Loucy (cell line): Measurements from ENCODE around the gene SLC22A23.

Source experiments
- H2AFZ ChIP-seq: fragments of 200-600 bp; sonication (generic); 2 replicates; pipeline ENCODE4 v1.6.0; 2016; ENCODE audit warnings: antibody characterized with exemption, mild to moderate bottlenecking, low read length, moderate library complexity
- H3F3A ChIP-seq: fragments of 200-600 bp; 2 replicates; pipeline ENCODE4 v1.6.0; 2016; ENCODE audit warnings: antibody characterized with exemption, low read depth, mild to moderate bottlenecking
- H3K27me3 ChIP-seq: fragments of 200-600 bp; sonication (generic); 2 replicates; pipeline ENCODE4 v1.6.1; 2014; ENCODE audit warnings: low read length, mild to moderate bottlenecking; ENCODE audit not compliant: insufficient read depth, poor library complexity, severe bottlenecking
- H3K36me3 ChIP-seq: fragments of 200-600 bp; sonication (generic); 2 replicates; pipeline ENCODE4 v1.6.1; 2016; ENCODE audit warnings: low read length; ENCODE audit not compliant: insufficient read depth
- H3K4me1 ChIP-seq: fragments of 200-600 bp; sonication (generic); 2 replicates; pipeline ENCODE4 v1.5.1; 2014; ENCODE audit warnings: low read length, mild to moderate bottlenecking; ENCODE audit not compliant: insufficient read depth, poor library complexity, severe bottlenecking
- H3K4me2 ChIP-seq: fragments of 200-600 bp; sonication (generic); 2 replicates; pipeline ENCODE4 v1.6.0; 2014; ENCODE audit warnings: antibody characterized with exemption, low read length, low read depth, mild to moderate bottlenecking; ENCODE audit not compliant: poor library complexity, severe bottlenecking
- H3K4me3 ChIP-seq: fragments of 200-600 bp; sonication (generic); 2 replicates; pipeline ENCODE4 v1.5.1; 2014; ENCODE audit warnings: low read length, mild to moderate bottlenecking, mixed read lengths; ENCODE audit not compliant: poor library complexity, severe bottlenecking
- H3K79me2 ChIP-seq: fragments of 200-600 bp; sonication (generic); 2 replicates; pipeline ENCODE4 v1.6.1; 2014; ENCODE audit warnings: low read length; ENCODE audit not compliant: insufficient read depth
- H3K9ac ChIP-seq: fragments of 200-600 bp; sonication (generic); 2 replicates; pipeline ENCODE4 v1.6.0; 2014; ENCODE audit warnings: mild to moderate bottlenecking, low read depth, low read length, moderate library complexity; ENCODE audit not compliant: poor library complexity, severe bottlenecking
- H3K9me2 ChIP-seq: fragments of 200-600 bp; sonication (generic); replicated peaks from 2 replicates; pipeline ENCODE4 v1.6.1; 2016; ENCODE audit warnings: low read depth, low read length, mixed read lengths
- H3K9me3 ChIP-seq: fragments of 200-600 bp; sonication (generic); 2 replicates; pipeline ENCODE4 v1.6.1; 2014; ENCODE audit warnings: mild to moderate bottlenecking, antibody characterized with exemption, low read length, low read depth; ENCODE audit not compliant: insufficient read depth
- H4K20me1 ChIP-seq: fragments of 200-600 bp; sonication (generic); 2 replicates; pipeline ENCODE4 v1.6.0; 2014; ENCODE audit warnings: antibody characterized with exemption, low read length, mild to moderate bottlenecking; ENCODE audit not compliant: insufficient read depth, poor library complexity, severe bottlenecking
- CTCF ChIP-seq: fragments of 200-600 bp; sonication (generic); conservative IDR thresholded peaks from 2 replicates; pipeline ENCODE4 v1.5.1; 2014; ENCODE audit warnings: mild to moderate bottlenecking, antibody characterized with exemption, low read length
- EZH2phosphoT487 ChIP-seq: fragments of 200-600 bp; IDR thresholded peaks from 2 replicates; pipeline ENCODE4 v1.6.1; 2018; ENCODE audit warnings: antibody characterized with exemption, mild to moderate bottlenecking, moderate library complexity, borderline replicate concordance

The SLC22A23 gene

DNA sequence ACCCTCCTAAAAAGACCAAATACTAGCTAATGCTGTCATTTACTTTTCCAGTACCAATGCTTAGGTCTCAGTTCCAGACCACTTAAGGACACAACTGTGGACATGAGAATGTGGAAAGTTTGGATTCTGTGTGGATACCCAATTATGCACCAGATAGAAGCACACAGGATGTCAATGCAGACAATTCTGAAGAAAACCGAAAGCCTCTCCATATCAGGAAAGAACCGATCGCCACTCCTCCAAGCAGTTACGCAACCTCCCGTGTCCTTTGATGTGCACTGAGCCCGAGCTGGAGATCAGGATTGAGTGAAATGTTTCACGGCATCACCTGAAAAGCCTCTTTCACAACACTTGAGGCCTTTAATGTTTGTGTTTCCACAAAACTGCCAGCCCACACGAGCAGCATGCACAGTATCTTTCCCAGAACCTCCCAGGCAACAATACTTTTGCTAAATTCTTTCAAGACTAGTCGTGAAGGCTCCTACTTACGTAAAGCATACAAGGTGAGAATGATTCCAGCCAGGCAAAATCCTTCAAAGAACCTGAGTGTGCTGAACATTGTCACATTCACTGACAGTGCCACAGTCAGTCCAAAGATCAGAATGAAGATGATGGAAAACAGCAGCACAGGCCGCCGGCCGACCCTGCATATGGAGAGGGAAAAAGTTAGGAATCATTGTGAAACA lies 47.0 kb downstream of the SLC22A23 start:
- H2AFZ ChIP-seq: no peak overlapping the region
- H3K27me3 ChIP-seq: no peaks in the 10 kb centered on the region
- no peak overlapping the region for H3K9ac ChIP-seq
- no peak for TF ChIP-seq CTCF
- TF ChIP-seq EZH2phosphoT487: no peak
- no peaks in the 10 kb centered on the region; the same call in 1 of the 2 replicates for H3K36me3 ChIP-seq
- H3K79me2 ChIP-seq: no peaks in the 10 kb centered on the region
- no peak overlapping the region for H3K4me2 ChIP-seq
- no peaks in the 10 kb centered on the region for H3F3A ChIP-seq
- peaks cover 13% of the 10 kb centered on the region for H3K4me1 ChIP-seq
- no peaks in the 10 kb centered on the region for H3K9me2 ChIP-seq
- no peaks in the 10 kb centered on the region for H4K20me1 ChIP-seq
- H3K4me3 ChIP-seq: no peak overlapping the region
- no peaks in the 10 kb centered on the region for H3K9me3 ChIP-seq

DNA sequence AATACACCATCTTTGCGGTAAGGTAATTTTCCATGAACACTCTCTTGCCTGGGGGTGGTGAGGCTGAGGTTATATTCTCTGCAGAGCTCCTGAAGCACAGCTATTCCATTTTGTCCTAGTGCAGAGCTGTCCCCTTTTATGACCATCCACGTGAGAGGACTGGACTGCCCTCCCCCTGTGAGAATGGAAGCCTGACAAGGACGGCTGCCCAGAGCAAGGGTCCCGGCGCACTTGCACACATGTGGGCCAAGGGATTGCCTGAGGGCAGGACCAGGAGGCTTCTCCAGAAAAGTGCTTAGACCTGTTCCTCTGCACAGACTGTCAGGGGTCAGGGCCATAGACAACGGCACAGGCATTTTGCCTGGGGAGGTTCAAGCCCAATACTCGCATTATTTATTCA lies 48.2 kb downstream of the SLC22A23 start:
- no peaks in the 10 kb centered on the region for H3K9me3 ChIP-seq
- no peaks in the 10 kb centered on the region for H3F3A ChIP-seq
- no peak overlapping the region for H3K9ac ChIP-seq
- no peaks in the 10 kb centered on the region; the same call in 1 of the 2 replicates for H3K36me3 ChIP-seq
- no peaks in the 10 kb centered on the region for H3K27me3 ChIP-seq
- H3K9me2 ChIP-seq: no peaks in the 10 kb centered on the region
- H3K4me3 ChIP-seq: no peak overlapping the region
- H3K79me2 ChIP-seq: no peaks in the 10 kb centered on the region
- H3K4me2 ChIP-seq: no peak overlapping the region
- no peak for TF ChIP-seq EZH2phosphoT487
- TF ChIP-seq CTCF: no peak
- no peak overlapping the region for H2AFZ ChIP-seq
- peaks cover 1% of the 10 kb centered on the region for H3K4me1 ChIP-seq
- no peaks in the 10 kb centered on the region for H4K20me1 ChIP-seq

- H3K36me3 ChIP-seq: no peaks in the 10 kb centered on the region; the same call in 1 of the 2 replicates
- no peaks in the 10 kb centered on the region for H3K4me1 ChIP-seq
- no peaks in the 10 kb centered on the region for H3F3A ChIP-seq
- no peak overlapping the region for H3K9ac ChIP-seq
- no peak overlapping the region for H2AFZ ChIP-seq
- H3K27me3 ChIP-seq: no peaks in the 10 kb centered on the region
- H3K9me3 ChIP-seq: no peaks in the 10 kb centered on the region
- no peaks in the 10 kb centered on the region for H4K20me1 ChIP-seq
- H3K4me2 ChIP-seq: no peak overlapping the region
- no peak for TF ChIP-seq EZH2phosphoT487
- no peak for TF ChIP-seq CTCF
- H3K9me2 ChIP-seq: no peaks in the 10 kb centered on the region
- H3K4me3 ChIP-seq: no peak overlapping the region
- H3K79me2 ChIP-seq: no peaks in the 10 kb centered on the region
Observed at GRCh38 chr6:3407840-3408239, 49.0 kb downstream of the SLC22A23 start.
